ENCODE measurements around the gene SLC49A4.

SLC49A4 gene

DNA sequence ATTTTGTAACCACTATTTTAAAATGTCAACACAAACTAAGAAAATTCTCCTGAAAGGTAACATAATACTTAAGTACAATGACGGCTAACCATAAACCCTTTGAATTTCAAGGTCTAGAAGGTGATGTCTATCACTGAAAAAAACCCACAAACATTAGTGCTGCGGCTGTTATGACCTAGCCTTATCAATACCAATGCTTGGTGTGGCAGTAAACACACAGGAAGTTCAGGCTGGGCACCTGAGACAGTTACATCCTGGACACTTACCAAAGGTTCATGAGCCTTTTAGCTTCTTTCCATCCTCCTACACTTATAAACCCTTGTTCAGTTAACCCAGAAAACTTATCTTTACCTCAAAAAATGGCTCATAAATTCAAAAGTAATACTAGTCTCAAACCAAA lies 7.0 kb upstream of the SLC49A4 start:
- DNase-seq = no peak

DNA sequence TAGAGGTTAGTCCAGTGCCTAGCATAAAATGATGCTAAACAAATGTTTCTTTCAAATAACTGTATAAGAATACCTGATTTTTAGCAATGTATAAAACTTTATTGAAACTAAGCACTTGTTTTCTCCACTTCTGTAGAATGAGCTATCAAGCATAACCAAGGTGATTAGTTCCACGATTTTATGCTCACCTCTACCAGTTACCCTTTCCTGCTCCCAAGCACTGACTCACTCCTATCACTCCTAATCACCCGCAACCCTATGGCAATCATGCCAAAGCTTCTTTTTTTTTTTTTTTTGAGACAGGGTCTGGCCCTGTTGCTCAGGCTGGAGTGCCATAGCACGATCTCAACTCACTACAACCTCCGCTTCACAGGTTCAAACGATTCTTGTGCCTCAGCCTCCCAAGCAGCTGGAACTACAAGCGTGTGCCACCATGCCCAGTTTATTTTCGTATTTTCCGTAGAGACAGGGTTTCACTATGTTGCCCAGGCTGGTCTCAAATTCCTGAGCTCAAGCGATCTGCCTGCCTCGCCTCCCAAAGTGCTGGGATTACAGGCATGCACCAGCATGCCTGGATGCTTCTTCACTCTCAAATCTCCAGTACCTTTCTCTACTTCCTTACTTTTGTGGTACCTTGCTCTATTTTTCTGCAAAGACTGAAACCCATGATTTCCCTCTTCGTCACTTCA lies 5.1 kb upstream of the SLC49A4 start:
- no peak for DNase-seq

DNA sequence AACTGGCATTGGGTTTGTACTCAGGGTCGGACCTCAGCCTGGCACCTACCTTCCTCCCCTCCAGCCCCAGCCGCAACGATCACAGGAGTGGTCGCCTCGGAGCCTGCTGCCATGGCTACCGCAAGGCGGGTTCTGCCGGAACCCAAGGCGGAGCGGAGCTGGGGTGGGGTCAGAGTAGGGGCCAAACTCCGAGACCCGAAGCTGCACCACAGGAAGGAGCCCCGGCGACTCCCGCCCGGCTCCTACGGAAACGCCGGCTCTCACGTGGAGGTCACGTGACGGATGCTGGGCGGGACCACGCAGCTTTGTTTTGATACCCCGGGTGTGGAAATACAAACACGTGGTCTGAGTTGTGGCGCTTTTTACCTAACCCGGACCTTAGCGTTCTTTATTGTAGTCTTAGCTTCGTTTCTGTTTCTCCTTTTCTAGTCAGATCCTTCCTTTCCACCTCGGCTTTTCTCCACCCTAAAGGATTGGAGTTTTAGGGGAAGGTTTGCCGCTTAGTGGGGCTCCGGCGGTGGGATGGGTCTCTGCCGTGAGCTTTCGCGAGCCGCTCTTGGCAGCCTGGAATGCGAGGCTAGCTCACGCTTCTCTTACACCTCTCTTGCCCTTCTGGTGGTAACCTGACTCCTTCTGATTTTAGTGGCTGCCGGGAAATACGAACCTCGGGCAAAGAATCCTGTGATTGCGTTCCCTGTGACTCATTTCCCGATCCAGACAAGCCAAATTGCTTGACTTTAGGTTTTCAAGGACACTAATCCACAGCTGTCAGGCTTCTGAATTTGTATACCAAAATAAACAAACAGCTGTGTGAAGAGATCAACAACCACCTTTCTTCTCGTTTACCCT lies 1.1 kb upstream of the SLC49A4 start, which contains the start of gene HSPBAP1:
Gene HSPBAP1, minus strand, starts transcription at position 264 of the 849 bp plus-strand sequence. Its CDS starts 151 bp downstream, at position 113.
- DNase-seq = no peak

DNA sequence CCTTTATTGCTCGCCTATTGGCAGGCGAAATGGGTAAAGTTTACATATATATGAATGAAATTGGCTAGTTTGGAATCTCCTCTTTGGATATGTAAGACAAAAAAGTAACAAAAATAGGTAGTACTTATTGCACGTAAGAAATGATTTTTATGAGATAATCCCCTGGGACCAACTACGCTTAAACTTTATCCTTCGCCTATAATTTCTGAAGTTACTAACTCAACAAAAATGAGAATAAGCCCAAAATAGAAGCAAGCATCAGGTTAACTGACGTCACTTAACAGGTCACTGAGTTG lies 438 bp upstream of the SLC49A4 start:
- no peak for DNase-seq

DNA sequence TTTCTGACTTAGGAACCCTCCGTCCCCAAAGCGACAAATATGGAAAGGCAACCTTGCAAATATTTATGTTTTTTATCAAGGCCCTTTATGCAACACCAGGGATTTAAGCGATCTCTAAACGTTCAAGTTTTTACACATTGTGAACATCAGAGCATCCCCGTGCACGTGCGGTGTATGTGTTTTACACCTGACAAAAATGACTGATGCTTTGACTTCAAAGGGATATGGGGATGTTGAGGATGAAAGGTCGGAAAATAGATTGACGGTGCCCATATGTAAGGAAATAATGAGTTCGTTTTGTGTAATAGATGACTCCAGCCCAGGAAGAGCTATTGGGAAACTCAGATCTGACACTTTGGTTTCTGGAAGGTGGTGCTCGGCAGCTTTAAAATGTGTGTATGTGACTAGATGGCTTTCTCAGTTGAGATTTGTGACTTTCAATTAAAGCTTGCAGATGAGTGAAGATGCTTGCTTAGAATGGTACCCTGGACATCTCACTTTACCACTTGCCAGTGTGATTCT lies 866 bp downstream of the SLC49A4 start:
- no peak for DNase-seq

DNA sequence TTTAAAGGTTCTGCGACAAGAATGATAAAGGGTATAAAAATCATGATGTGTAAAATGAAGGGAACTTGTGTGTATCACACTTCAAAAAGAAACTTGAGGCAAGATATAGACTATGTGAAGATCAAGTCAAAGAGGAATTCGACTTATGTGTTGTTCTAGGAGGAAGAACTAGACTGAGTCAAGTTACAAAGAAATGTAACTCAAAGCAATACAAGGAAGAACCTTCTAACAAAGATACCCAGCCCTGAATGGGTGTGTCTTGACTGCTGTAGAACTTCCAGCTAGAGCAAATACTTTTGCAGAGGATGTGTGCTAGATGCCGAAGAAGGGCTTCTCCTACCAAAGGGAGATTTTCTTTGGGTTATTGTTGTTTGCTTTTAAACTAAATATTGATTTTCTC lies 2.4 kb downstream of the SLC49A4 start:
- no peak for DNase-seq

DNA sequence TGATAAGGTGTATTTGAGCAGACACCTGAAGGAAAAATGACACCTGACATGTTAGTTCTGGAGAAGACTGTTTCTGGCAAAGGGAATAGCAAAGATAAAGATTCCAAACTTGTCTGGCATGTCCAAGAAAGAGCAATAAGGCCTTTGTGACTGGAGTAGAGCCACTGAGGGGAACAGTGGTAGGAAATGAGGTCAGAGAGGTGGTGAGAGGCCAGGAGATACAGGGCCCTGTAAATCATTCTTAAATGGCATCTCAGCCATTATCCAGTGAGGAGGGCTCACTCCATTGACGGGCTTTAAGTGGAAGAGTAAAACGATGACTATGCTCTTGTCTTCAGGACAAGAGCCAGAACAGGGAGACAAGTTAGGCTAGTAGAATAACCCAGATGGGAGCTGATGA lies 4.5 kb downstream of the SLC49A4 start:
- no peak for DNase-seq

DNA sequence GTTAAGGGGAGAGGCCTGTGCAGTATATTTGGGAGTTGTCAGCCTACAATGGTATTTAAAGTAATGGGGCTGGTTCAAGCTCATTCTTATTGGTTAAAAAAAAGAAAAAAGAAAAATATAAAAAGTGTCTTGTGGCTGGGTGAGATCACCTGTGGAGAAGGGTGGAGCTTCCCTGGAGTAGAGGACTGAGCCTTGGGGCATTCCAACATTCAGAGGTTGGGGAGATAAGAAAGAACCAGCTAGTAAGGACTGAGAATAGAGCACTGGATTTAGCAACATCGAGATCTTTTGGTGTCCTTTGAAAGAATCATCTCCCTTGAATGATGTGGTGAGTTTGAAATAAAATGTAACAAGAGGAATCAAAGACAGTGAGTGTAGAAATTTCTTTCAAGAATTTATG lies 5.2 kb downstream of the SLC49A4 start:
- no peak for DNase-seq

DNA sequence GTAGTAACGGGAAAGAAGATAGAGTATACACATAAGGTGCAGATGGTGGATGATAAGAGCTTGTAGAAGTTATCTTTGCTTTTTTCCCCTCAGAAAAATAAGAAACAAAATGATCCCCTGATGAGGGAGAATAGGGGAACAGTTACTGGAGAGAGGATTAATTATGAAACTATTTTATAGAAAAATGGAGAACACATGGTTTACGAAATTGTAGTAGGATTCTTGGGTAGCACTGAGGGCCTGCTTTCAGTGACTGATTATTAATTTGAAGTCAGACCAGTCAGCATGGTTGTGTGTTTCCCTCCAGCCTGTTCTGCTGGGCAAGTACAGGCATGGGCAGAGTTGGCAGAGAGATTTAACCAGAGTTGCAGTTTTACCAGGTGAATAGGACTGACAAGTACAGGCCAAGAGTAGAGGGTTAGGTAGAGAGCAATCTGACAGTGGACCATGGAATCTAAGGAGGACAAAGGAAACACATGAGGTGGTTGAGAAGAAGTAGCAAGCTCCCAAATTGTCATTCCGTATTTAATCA lies 5.9 kb downstream of the SLC49A4 start:
- DNase-seq = no peak

DNA sequence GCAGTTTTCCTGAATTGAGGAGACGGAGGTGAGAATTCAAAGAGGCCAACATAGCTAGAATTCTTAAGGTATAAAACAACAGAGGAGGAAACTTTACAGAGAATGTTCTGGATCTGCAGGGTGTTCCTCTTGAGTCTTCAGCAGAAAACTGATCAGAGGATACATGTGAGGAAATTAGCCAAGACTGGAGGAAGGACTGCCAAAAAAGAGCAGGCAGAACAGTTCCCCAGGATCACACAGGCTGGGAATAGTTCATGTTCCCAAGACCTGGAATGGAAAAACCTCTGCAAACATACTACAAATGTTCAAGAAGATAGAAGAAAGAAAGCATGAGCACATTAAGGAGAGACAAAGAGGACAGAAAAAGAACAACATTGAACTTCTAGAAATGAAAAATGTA lies 7.5 kb downstream of the SLC49A4 start:
- DNase-seq = no peak

DNA sequence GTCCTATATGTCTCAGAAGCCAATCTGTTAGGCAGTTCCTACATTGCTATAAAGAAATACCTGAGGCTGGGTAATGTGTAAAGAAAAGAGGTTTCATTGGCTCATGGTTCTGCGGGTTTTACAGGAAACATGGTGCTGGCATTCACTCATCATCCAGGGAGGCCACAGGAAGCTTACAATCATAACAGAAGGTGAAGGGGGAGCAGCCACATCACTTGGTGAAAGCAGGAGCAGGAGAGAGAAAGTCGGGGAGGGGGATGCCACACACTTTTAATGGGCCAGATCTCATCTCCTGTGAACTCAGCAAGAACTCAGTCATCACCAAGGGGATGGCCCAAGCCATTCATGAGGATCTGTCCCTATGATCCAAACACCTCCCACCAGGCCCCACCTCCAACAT lies 9.1 kb downstream of the SLC49A4 start:
- no peak for DNase-seq

DNA sequence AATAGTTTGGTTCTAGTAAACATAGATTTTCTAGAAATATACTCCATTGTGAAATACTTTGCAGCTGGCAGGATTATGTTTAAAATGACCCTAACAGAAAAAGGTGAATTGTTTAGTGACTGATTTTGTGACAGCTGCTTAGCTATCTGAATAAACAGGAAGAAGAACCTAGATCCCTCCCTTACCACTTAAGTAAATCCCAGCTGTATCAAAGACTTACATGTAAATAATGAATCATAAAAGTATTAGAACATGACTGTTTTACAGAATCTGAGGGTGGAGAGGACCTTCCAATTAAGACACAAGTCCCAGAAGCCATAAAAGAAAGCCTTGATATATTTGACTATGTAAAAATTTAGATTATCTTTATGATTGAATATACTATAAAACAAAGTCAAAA lies 15.9 kb downstream of the SLC49A4 start:
- DNase-seq = no peak

DNA sequence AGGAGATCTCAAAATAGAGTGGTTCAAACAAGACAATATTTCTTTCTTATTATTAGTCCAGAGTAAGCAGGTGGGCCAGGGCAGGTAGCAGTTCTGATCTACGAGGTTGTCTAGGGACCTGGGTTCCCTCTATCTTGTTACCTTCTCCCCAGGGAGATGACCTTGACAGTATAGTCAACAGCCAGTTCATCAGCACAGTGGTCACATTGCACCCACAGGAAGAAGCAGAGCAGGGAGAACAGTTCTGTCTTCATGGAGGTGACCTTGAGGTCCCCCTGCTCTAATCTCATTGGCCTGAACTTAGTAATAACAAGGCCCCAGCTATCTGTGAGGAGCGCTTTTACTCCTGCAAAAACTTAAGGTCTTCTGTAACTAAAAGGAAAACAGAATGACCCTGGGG lies 21.7 kb downstream of the SLC49A4 start:
- no peak for DNase-seq

DNA sequence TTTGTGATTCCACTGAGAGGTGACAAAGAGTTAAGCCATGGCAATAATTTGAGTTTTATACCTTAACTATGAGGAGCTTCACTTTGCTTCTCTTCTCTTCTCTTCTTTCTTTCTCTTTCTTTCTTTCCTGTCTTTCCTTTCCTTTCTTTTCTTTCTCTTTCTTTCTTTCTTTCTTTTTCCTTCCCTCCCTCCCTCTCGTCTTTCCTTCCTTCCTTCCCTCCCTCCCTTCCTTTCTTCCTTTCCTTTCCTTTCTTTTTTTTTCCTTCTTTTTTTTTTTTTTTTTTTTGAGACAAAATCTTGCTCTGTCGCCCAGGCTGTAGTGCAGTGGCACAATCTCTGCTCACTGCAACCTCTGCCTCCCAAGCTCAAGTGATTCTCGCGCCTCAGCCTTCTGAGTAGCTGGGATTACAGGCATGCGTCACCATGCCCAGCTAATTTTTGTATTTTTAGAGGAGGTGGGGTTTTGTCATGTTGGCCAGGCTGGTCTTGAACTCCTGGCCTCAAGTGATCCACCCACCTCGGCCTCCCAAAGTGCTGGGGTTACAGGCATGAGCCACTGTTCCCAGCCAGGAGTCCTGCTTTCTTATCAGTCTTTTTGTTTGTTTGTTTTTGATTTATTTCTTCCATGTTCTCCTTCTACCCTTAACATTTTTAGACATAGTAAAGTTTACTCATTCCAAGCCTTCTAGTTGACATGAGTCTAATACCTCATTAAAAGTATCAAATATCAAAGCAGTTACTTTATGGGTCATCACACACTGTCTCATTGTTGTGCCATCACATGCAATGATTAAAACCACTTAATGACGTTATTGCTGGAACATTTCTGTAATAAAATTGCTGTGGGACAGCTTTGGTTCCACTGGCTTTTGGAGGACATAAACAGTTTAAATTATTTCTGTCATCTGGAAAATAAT lies 29.9 kb downstream of the SLC49A4 start:
- DNase-seq = no peak

DNA sequence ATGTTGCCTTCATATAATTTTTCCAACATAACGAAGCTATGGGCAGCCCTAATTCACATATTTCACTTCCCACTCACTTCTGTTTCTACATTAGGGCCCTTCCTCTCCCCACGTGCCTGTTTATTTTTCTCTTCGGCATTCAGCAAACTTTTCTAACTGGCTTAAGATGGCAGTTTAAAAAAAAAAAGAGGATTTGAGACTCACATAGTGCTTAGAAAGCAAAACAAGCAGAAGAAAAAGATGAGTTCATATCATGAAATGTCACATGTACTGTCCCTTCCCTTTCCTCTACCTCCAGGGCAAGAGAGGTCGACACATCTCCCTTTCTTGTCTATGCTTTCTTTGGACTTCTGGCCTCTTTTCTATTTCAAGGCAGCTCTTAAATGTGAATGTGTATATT lies 30.6 kb downstream of the SLC49A4 start:
- DNase-seq = no peak

DNA sequence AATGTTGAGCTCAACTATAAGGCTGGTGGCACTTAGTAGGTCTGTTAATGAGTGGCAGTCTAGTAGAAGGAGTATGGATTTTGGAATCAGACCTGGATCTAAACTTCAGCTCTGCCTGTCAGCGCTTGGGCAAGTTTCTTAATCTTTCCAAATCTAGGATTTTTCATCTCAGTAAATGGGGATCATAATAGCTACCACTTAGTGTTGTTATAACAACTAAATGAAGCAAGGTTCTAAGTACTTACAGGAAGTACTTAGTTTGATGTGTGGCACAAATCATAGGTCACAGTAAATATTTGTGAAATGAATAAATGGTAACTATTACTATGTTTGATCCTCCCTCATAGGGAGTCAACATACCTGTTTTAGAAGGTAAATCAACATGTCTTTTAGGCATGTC lies 31.4 kb downstream of the SLC49A4 start:
- no peak for DNase-seq

DNA sequence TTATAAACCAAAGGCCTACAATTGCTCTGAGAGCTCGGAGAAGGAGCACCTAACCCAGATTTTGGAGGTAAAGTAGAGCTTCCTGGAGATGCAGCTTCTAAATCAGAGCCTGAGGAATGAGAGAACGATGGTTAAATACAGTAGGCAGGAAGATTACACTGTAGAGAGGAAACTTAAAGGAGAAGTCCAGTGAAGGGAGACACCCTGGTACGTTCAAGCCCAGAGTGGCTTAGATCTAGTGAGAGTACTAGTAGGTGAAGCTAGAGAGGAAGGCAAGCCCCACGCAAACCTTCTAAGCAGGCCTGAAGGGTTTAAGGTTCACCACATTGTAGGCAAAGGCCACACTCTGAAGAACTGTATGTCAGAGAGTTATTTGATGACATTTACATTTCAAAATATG lies 33.4 kb downstream of the SLC49A4 start:
- DNase-seq = no peak

DNA sequence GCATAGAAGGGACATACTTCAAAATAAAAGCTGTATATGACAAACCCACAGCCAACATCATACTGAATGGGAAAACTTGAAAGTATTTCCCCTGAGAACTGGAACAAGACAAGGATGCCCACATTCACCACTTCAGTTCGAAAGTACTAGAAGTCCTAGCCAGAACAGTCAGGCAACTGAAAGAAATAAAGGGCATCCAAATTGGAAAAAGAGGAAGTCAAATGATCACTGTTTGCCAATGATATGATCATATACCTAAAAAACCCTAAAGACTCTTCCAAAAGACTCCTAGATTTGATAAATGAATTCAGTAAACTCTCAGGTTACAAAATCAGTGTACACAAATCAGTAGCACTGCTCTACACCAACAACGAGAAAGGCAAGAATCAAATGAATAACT lies 40.7 kb downstream of the SLC49A4 start:
- DNase-seq = no peak

DNA sequence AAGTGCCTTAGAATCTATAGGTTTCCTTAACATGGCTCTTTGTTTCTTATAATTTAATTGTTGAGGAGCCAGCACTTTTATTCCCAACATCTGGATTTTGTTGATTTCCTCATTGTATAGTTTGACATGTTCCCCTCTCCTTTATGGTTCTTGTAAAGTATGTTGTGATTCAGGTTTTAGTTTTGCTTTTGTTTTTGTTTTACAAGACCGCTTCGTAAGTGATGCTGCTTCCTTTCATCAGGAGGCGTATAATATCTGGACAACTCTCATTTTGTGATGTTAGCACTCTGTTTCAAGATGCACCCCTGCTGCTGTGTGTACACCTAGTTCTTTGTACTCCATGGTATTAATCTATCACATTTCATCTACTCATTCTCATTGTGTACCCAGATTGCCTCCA lies 48.7 kb downstream of the SLC49A4 start:
- no peak for DNase-seq

DNA sequence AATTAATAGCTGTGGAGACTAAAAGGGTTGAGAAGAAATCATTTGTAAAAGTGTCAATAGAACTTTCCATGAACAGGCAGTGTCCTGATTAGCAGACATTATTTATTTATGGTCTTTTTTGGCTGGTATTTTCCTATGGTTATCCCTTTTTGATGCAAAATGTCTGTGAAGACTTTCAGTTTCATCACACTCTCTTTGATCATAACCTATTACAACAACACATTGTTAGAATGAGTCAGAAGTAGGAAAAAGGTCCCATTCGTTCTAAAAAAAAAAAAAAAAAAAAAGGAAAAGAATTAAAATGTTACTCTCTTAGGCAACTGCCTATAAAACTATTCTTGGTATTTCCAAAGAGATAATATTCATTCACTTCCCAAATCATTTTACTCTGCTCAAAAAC lies 62.1 kb downstream of the SLC49A4 start:
- no peak for DNase-seq

DNA sequence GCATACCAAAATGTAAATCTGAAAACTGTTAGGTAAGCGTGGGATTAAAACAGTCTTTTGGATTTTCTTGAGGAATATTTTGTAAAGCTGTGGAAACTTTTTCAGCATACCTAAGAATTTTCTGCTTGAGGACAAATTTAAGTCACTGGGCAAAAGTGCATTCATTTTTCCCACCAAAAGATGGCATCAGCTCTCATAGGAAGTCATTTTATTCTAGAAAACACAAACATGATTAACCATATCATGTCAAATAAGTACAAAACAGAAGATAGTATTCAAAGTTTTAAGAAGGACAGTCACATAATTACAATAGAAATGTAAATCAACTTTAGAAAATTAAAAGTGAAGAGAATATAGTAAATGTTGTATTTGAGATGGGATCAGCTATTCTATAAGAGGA lies 63.5 kb downstream of the SLC49A4 start:
- DNase-seq = peak in 1 of 2 experiments; percentile 7

DNA sequence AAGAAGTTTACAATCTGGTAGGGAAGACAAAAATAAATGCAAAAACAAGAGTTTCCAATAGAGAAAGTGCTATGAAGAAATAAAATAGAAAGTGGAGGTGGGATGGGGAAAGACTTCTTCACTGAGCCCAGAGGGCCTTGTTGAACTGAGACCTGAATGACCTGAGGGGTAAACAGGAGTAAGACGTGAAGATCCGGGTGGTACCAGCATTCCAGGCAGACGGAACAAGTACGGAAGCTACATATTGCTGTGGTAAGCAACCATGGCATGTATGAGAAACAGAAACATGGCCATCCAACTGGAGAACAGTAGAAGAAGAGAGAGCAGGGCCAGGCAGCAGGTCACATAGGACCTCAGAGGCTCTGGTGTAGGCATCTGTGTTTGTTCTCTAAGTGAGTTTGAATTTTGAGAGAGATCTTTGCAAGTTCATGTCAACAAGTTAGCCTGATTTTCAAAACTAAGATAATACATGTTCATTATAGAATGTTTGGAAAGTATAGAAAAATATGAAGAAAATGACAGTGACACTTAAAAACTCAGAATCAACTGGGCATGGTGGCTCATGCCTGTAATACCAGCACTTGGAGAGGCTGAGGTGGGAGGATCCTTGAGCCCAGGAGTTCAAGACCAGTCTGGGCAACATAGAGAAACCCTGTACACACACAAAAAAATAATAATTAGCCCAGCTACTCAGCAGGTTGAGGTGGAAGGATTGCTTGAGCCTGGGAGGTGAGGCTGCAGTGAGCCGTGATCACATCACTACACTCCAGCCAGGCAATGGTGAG lies 64.3 kb downstream of the SLC49A4 start:
- no peak for DNase-seq

All from SW 1271 (cell line).